Activated CD4-positive, alpha-beta T cell treated with anti-CD3 and anti-CD28 coated beads, Interleukin-2, amount 50 U/mL, for 24 hours (primary cell): ENCODE results near the gene ASB10.

ENCODE experiments used
- DNase-seq, 2 donors: peaks; one replicate each; pipeline ENCODE4 v3.0.0-alpha.2; 2020; ENCODE audit warnings: low read depth in 1 of 2, low spot score in 1 of 2

The ASB10 gene

GRCh38 chr7:151189038-151189437 is 2.0 kb upstream of the ASB10 start:
- DNase-seq = no peak

DNA sequence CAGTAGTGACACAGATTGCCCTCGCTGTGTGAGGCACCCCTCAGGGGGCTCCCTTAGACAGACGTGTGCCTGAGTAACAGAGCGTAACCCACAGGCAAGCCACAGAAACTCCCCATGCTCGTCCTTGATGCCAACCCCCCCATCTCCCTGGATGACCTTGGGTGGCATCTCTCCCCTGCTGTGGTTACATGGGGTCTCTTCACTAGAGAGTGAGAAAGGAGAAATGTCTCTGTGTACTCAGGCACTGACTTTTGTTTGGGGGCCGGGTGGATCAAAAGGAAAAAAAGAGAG is 1.1 kb upstream of the ASB10 start:
- DNase-seq = no peak

- no peak for DNase-seq
These were observed 580 bp upstream of the ASB10 start for GRCh38 chr7:151187409-151188251.

- DNase-seq = no peak
These were observed 1.0 kb downstream of the ASB10 start for GRCh38 chr7:151185762-151186639.

DNA sequence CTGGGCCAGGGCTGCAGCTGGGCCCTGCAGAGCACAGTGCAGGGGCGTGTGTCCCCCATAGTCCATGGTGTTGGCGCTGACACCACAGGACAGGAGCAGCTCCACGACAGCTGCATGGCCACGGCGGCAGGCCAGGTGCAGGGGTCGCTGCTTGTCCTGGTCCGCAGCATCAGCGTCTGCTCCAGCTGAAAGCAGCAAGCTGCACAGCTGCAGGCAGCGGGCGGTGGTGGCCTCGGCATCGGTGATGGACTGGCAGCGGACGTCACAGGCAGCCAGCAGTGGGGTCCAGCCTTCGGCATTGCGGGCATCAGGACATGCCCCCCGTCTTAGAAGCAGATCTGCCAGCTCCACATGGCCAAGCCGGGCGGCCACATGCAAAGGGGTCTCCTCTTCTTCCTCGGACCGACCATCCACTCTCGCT is 6.0 kb downstream of the ASB10 start:
- no peak for DNase-seq

DNA sequence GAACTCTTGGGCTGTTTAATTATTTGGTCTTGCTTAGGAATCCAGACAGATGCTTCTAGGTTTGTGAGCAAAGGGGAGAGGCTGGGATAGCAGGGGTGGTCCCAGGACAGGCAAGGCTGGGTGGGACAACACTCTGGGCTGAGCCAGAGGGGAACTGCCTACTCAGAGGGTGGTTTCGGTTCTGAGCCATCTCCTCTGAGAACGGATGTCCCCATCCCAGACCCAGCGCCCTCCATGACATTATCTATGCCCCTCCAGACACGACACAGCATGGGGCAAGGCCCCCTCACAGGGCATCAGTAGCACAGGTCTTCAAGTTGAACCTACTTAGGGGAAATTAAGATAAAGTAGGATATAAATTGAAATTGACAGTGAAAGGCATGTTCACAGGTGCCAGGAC is 7.1 kb downstream of the ASB10 start:
- DNase-seq = no peak

DNA sequence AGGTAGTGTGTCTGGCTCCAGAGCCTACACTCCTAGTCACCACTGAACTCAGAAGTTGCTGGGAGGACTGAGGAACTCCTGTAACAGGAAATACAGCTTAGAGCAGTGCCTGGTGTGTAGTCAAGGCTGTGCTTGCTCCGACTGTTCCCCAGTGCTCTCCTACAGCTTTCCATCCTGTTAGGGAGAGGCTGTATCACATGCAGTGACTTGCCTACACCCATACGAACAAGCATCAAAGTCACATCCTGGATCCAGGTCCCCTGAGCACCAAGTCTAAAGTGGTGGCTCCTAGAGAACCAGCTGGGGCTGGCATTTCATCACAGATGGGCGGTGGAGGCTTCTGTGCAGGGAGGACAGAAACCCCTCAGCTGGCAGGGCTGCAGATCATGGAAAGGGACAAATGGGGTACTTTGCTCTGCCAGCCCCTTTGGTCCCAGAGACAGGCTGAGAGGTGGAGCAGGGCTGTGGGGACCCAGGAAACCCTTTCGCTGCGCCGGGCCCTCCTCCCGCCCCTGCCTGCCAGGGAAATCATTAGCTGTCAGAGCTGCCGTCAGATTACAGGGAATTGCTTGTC is 7.7 kb downstream of the ASB10 start:
- no peak for DNase-seq

DNA sequence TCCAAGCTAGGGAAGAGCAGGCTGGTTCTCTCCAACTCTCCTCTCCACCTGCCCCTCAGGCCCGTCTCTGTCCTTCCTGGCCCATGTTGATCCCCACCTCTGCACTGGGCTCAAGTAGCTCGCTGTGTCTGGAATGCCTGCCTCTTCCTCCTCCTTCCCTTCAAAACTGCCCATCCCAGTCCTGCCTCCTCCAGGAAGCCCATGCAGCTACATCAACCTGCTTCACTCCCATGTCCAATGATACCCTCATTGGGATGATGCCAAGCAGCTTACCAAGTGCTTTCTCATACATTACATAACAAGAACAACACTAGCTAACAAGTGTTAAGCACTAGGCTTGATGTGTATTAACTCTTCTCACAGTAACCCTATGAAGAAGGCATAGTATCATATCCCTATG is 8.2 kb downstream of the ASB10 start:
- DNase-seq = no peak

DNA sequence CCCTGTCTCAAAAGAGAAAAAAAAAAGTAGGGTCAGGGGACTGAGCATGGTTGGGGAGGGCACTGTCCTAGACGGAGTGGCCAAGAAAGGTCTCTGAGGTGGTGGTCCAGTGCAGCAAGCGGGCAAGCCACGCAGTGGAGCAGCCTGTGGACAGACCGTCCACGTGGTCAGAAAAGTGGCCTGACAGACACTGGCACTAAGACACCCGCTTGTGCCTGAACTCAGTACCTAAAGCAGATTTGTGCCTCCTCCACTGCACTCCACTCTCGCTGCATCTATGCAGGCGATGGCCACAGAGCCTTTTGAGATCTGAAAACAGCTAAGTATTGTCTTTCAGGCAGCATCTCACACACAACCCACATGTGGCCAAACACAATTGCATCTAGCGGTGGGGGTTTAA is 8.8 kb downstream of the ASB10 start:
- DNase-seq = no peak

GRCh38 chr7:151177310-151177709 is 9.7 kb downstream of the ASB10 start:
- DNase-seq = no peak

DNA sequence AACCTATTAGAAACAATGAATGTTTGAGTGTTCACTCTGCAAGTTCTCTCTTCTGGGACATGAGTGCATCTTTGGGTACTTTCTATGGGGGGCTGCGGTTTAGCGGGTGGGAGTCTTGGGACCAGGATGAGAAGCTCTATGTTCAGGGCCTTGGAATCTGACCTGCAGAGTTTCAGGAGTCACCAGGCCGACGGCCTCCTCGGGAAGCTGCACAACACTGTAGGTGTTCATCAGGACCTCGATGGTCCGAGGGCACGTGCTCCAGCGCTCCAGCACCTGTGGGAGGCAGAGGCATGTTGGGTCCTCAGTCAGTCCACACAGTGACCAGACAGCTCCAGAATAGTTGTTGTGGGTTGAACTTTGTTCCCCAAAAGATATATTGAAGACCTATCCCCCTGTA is 10.6 kb downstream of the ASB10 start:
- DNase-seq = no peak

DNA sequence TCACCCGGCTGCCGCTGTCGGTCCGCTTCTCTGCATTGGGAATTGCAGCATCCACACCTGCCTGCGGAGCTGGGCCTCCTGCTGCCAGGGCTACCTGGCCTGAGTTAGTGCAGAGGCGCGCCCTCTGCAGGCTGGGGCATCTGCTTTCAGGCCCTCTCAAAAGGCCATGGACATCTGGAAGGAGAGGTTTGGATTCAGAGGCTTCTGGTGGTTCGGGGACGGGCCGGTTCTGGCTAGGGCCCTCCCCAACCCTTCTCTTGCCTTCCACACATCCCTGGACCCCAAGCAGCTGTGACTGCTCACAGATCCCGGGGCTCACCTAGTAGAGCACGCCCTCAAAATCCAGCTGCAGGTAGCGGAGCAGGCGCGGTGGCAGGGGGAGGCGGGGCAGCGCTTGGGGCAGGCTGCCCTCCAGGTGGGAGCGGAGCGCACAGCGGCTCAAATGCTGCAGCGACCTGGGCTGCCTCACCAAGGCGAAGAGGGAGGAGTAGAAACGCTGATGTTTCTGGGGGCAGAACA is 11.2 kb downstream of the ASB10 start:
- no peak for DNase-seq

DNA sequence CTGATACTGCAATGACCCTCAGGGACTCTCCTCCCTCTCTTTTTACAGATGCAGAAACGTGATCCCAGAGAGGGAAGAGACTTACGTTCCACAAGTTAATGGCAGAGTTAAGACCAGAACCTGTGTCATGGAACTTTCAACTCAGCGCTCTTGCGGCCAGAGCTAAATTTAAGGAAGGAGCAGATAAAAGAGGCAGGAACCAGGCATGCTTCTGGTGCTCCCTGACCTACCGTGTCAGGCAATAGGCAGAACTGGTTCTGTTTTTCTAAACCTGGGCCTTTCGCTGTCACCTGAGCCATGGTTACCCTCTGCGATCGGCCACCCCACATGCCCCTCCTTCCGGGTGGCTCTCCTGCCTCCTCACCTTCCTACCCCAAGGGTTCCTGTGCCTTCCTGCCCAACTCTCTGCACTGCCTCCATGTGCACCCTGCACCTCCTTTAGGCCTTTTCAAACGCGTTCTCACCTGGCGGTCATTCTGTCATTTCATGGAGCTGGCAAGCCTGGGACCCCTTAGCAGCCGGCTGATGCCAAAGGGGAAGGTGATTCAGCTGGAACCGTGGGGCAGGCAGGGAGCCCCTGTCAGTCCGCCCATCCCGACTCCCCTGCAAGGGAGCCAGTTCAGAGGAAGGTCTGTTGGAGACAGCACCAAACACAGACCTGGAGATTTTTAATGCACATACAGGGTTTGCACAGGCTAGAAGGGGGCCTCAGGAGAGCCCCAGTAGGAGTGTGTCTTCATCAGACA is 11.8 kb downstream of the ASB10 start:
- DNase-seq = no peak

DNA sequence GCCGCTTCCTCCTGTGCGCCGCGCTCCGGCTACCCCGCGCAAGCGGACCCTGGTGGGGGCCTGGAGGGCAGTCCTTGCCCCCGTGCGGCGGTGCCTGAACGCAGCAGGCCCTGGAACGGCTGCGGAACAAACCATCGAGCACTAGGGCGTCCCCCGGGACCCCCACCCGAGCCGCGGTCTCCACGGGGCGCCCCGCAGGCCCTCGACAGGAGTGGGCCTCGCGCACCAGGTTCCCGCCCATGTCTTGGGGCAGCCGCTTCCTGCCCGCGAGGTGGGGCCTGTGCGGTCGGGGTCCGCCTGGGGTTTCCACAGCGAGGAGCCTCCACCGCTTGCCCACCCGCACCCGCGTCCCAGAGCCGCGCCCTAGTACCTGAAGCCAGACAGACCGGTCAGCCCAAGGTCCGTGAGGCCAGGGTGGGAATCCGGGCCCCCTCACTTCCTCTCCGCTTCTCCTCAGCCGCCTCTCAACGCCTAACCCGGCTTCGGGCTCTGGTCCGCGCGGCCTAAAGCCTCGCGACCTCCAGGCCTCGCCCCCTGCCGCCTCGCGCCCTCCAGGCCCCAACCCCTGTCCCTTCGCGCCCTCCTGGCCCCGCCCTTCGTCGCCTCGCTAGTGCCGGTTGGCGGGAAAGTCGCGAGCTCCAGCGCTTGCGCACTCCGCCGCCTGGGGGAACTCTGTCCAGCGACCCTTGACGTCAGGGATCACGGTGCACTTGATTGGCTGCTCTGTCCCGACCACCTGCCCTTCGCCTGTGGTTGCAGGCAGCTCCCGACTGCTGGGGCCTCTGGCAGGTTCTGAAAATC is 12.6 kb downstream of the ASB10 start:
- DNase-seq = no peak

DNA sequence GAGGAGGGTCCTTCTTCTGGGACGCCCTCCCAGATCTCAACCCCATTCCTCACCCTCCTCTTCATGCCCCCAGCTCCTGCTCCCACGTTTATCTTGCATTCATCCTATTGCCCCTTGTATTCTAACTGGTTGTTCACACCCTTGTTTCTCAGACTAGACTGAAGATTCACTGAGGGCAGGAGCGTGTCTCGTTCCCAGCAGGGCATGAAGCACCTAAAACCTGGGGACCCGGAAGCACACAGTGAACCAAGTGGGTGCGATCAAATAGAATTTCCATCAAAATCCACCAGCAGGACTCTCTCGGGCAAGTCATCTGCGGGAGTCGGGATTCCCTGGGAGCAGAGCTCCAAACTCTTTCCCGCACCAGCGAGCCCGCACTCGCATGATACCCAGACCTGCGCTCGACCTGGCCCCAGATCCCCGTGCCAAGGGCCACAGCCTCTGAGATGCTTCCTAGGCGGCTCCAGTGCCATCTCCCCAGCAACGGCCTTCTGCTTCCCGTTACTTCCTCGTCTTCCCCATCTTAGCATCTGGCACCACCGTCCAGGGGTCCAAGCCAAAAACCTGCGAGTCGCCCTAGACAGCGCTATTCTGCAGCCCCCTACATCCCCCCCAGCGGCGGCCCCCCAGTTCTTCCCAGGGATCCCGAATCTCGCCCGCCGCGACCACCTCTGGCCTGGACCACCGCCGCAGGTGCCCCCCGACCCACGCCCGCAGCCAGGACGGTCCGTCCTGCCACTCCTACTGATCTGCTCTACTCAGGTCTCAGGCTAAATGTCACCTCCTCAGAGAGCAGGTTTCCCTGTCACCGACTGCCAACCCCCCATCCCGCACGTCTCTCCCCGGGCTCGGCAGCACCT is 13.4 kb downstream of the ASB10 start:
- no peak for DNase-seq

DNA sequence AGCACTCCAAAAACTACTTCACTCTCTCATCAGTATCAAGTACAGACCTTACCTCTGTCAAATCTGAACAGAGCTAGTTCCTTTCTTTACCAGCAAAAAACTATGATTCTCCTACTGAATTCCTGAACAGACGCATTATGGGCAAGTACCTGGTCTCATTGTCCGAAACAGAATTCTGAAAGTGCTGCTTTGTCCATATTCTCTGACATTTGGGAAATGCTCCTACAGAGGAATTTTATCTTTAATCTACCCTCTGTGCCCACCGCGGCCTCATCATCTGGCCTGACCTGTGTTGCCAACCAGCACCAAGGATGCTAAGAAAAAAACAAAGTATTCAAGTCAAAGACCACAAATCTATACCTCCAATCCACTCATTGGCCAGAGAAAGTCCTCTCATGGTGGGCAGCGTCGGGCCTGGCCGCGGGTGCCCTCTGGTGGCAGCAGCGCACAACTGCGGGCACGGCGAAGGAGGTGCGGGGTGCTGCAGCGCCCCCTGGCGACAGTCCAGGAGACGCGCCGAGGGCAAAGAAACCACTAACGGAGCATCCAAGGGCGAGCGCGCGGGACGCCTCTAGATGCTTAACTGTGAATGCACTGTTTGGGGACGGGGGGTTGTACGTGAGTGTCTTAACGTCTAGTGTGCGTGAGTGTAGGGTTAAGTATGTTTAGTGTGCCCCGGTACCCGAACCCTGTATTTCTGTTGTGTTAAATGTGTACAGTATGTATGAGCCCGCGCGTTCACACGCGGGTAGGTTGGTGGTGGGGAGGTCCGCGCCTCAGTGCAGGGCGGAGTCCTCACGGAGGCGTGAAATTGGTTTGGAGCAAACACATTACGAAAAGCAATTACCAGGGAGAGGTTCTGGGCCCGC is 14.5 kb downstream of the ASB10 start:
- peak; percentile 73 to 74 for DNase-seq

DNA sequence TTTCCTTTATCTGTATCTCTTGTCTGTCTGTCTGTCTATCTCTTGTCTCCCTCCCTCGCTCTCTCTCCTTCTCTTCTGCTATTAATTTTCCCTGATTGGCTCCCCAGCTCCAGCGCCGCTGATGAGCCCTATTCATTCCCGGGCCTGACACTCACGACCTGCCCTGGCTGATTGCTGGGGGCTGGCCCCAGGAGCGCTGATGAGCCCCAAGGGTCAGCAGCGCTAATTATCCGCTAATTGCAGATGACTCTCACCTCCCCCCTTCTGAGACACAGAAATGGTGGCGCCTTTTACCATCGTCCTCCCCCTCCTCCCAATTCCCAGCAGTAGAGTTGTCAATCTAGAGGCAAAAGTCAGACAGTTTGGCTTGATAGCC is 18.3 kb downstream of the ASB10 start:
- no peak for DNase-seq

DNA sequence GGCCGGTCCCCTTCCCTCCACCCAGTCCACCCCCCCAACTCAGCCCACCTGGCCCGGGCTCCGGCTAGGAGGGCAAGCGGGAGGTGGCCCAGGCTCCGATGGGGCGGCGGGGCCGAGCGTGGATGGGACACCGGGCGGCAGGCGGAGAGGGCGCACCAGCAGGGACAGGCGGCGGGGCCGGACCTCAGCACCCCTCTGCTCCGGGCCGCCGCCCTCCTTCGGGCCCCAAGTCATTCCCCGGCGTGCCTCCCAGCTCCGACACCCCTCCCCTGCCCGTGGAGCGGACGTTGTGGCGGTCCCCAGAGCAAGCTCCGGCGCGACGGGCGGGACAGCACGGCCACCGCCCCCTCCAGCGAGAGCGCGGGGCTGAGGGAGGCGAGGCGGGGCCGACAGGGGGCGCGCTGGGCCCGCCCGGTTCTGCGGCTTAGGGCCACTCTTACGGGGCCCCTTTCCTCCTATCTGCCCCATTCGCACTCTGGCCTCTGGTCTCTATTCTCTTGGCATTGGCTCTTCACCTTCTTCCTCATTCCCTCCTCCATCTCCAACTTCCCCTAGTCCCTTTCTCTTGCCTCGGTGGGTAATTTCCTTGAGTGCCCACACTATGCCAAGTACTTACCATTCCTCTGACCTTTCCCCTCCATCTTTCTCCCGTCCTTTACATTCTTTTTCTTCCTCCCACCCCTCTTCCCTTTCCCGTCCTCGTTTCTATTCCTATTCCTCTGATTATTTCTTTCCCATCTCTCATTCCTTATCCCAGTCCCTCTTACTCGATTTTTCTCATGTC is 18.9 kb downstream of the ASB10 start:
- DNase-seq = peak; percentile 21 to 33
